ENCODE data around the gene ADAM8.

Gene ADAM8

GRCh38 chr10:133292919-133293809 lies 16.5 kb upstream of the ADAM8 start:
- no peak for TF ChIP-seq CTCF (IDR thresholded peaks at IDR 0.05; ENCODE audit: low read depth, low read length, missing control alignments)
- no peak overlapping the region for H3K4me3 ChIP-seq (replicated peaks; ENCODE audit: low read depth, low read length)
- peak; percentile 72 for DNase-seq (ENCODE audit: extremely low read depth, low read depth)

DNA sequence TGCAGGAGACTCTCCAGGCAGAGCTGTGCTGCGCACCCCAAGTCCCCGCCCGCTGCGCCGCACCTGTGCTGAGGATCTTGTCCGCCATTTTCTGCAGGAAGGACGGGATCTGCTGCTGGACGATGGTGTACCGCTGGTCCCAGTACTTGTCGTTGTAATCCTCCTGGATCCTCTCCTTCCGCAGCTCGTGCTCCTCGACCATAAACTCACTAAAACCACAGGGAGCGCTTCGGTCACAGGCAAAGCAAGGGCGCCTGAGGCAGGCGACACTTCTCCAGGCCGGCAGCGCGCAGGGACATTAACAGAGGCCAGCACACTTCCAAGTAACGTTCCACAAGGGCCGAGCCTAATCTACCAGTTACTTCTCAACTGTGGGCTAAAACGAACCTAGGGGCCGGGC lies 13.1 kb upstream of the ADAM8 start:
- TF ChIP-seq CTCF (IDR thresholded peaks at IDR 0.05; ENCODE audit: low read depth, low read length, missing control alignments) = no peak
- DNase-seq (ENCODE audit: extremely low read depth, low read depth) = no peak
- no peak overlapping the region for H3K4me3 ChIP-seq (replicated peaks; ENCODE audit: low read depth, low read length)

DNA sequence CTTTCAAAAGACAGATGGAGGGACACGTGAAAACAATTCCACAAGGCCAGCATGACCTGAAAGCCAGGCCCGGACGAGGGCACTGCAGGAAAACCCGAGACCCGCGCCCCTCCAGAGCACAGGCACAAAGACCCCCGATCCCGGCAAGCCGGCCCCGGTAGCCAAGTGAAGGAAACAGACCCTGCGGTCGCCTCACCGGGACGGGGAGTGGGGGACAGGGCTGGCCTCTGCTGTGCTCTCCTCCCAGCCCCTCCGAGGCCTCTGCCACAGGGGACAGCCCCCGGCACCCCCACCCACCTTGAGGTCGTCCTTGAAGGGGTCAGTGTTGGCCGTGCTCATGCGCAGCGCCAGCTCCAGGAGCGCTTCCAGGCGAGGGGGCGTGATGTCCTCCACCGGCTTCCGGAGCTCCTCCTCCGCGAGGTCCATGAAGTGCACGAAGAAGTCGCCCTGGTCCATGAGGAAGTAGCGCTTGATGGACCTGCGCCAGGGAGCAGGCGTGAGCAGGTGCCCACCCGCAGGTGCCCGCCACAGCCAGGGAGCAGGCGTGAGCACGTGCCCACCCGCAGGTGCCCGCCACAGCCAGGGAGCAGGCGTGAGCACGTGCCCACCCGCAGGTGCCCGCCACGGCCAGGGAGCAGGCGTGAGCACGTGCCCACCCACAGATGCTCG lies 11.3 kb upstream of the ADAM8 start:
- H3K4me3 ChIP-seq (replicated peaks; ENCODE audit: low read depth, low read length) = no peak overlapping the region
- no peak for DNase-seq (ENCODE audit: extremely low read depth, low read depth)
- TF ChIP-seq CTCF (IDR thresholded peaks at IDR 0.05; ENCODE audit: low read depth, low read length, missing control alignments) = no peak

DNA sequence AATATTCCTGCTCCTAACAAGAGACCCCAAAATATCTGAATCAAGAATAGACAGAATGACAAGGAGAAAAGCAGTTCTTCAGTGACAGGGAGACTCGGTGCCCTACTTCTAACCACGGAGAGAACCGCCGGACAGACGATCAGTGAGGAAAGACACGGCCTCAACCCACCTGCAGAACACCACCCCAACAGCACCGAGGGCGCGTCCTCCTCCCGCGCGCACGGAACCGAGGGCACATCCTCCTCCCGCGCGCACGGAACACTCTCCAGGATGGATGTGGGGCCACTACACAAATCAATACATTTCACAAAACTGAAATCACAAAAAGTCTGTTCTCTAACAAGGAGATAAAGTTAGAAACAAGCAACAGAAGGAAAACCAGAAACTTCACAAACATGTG lies 9.7 kb upstream of the ADAM8 start:
- TF ChIP-seq CTCF (IDR thresholded peaks at IDR 0.05; ENCODE audit: low read depth, low read length, missing control alignments) = no peak
- no peak overlapping the region for H3K4me3 ChIP-seq (replicated peaks; ENCODE audit: low read depth, low read length)
- no peak for DNase-seq (ENCODE audit: extremely low read depth, low read depth)

- DNase-seq (ENCODE audit: extremely low read depth, low read depth) = no peak
- TF ChIP-seq CTCF (IDR thresholded peaks at IDR 0.05; ENCODE audit: low read depth, low read length, missing control alignments) = no peak
- no peak overlapping the region for H3K4me3 ChIP-seq (replicated peaks; ENCODE audit: low read depth, low read length)
Observed at GRCh38 chr10:133285217-133285616, 8.5 kb upstream of the ADAM8 start.

DNA sequence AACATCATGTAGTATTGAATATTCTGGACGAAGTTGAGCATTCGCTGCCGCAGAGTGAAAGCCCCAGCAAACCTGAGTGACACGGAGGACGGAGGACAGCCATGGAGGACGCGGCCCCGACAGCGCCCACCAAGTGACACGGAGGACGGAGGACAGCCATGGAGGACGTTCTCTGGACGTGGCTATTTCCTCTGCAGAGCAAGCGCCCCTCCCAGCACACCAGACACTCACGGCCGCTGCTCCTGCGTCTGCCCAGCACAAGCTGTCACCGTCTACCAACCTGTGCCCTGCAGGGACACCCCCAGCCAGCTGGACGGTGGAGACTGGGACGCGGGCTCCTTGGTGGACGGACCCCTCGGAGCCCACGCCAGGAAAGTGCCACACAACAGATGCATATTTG lies 7.3 kb upstream of the ADAM8 start:
- no peak overlapping the region for H3K4me3 ChIP-seq (replicated peaks; ENCODE audit: low read depth, low read length)
- TF ChIP-seq CTCF (IDR thresholded peaks at IDR 0.05; ENCODE audit: low read depth, low read length, missing control alignments) = no peak
- DNase-seq (ENCODE audit: extremely low read depth, low read depth) = no peak
